ENCODE measurements around the gene PARD3. TPM values are rescaled to one million over a fixed set of nuclear protein-coding genes. Genes with fewer than 3 reads are reported as not detected.

The PARD3 gene
- total RNA-seq, 4 donors from 2014 or later = 30.9 to 54.6 (median 40.0) TPM

- ATAC-seq (ENCODE audit: low FRiP score) = no peak
- no peak for TF ChIP-seq CTCF (IDR thresholded peaks at IDR 0.05)
- no peak for DNase-seq (ENCODE audit: low spot score)
These were observed 145.0 kb downstream of the PARD3 start for GRCh38 chr10:34670081-34670480.

- no peak for TF ChIP-seq CTCF (IDR thresholded peaks at IDR 0.05)
- ATAC-seq (ENCODE audit: low FRiP score) = no peak
- DNase-seq (ENCODE audit: low spot score) = no peak
These were observed 146.0 kb downstream of the PARD3 start for GRCh38 chr10:34669079-34669478.

- DNase-seq (ENCODE audit: low spot score) = no peak
- ATAC-seq (ENCODE audit: low FRiP score) = no peak
- TF ChIP-seq CTCF (IDR thresholded peaks at IDR 0.05) = no peak
These were observed 147.9 kb downstream of the PARD3 start for GRCh38 chr10:34667177-34667576.

DNA sequence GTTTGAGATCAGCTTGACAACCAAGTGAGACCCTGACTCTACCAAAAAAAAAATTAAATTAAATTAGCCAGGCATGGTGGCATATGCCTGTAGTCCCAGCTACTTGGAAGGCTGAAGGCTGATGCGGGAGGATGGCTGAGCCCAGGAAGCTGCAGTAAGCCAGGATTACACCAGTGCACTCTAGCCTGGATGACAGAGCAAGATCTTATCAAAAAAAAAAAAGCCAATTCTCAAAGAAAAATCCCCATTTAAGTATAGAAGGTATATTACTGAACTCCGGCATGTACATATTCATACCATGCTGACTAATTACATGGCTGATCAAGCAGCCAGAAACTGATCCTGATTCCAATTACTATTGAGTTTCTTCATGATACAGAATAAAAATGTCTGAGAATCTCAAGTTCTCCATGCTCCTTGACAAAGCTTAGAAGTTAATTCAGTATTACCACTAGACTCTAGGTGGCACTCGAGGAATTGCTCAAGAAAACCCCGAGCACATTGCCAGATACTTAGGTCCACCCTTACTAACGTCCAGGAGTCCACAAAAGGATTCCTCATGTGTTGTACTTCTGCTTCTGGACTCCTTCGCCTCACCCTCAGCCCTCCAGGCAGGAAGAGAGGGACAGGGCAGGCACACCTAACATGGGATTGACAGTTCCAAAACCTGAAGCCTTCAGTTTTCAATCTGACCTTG, 148.9 kb downstream of the PARD3 start:
- DNase-seq (ENCODE audit: low spot score) (no peak), ATAC-seq (ENCODE audit: low FRiP score) (peak; percentile 85)
- TF ChIP-seq CTCF (IDR thresholded peaks at IDR 0.05) = no peak

DNA sequence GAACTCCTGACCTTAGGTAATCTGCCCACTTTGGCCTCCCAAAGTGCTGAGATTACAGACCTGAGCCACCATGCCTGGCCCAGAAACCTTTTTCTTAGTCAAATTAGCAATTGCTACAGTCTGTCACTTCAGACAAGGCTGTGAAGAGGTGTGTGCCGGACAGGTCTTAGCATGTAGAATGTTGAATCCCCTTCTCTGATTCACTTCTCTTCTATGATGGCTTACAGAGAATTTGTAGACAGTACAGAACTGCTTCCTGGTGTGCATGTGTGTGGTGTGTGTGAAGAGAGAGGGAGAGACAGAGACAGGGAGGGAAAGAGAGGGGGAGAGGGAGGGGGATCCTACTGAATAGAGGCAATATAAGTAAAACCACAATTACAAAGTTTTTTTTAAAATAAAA, 150.4 kb downstream of the PARD3 start:
- ATAC-seq (ENCODE audit: low FRiP score) = no peak
- DNase-seq (ENCODE audit: low spot score) = no peak
- TF ChIP-seq CTCF (IDR thresholded peaks at IDR 0.05) = no peak

DNA sequence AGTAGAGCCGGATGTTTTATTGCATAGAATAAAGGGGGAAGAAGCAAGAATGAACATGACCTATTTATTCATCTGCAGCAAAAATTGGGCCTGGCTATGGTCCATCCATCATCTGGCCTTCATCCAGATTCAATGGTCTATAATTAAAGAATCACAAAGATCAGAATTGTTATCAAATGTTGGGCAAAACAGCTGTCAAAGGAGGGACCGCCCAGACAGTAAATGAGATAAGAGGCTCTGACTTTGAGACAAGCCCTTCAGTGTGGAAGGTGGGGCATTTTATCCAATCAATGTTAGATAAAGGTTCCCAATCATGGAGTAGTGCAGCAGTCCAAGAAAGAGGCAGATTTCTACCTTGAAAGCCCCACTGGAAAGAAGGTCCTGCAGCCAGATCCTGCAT, 153.5 kb downstream of the PARD3 start:
- TF ChIP-seq CTCF (IDR thresholded peaks at IDR 0.05) = no peak
- ATAC-seq (ENCODE audit: low FRiP score) (no peak), DNase-seq (ENCODE audit: low spot score) (no peak)

DNA sequence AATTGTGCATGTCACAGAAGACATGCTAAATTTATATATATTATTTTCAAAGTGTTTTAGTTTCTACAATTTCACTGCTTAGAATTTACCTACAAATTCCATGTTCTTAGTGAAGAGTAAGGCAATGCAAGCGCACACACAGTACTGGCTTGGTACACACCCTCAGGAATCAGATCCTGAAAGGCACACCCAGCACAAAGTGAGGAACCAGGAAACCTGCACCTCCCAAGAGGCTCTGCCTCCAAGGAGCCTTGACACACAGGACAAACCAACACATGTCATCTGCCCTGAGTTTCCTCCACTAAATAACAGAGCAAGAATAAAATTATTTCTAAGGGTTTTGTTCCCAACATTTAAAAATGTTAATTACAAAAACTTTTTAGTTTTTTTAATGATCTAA, 156.2 kb downstream of the PARD3 start:
- no peak for TF ChIP-seq CTCF (IDR thresholded peaks at IDR 0.05)
- ATAC-seq (ENCODE audit: low FRiP score) (no peak), DNase-seq (ENCODE audit: low spot score) (no peak)
